ENCODE data around the gene PI3.

GRCh38 chr20:45157962-45158361 is 16.7 kb upstream of the PI3 start:
- TF ChIP-seq HDGF (IDR thresholded peaks at IDR 0.05; ENCODE audit: borderline replicate concordance) (no peak), TARDBP (IDR thresholded peaks at IDR 0.05) (no peak), ELF4 (IDR thresholded peaks at IDR 0.05) (no peak), FOXK2 (IDR thresholded peaks at IDR 0.05) (no peak), SP1 (IDR thresholded peaks at IDR 0.05) (no peak), FOXA1 (IDR thresholded peaks at IDR 0.05) (no peak), SUZ12 (IDR thresholded peaks at IDR 0.05) (no peak), PKNOX1 (IDR thresholded peaks at IDR 0.05) (no peak), NFRKB (IDR thresholded peaks at IDR 0.05) (no peak)
